Measurements from ENCODE around the gene LGALS9.

- TF ChIP-seq CTCF (IDR thresholded peaks at IDR 0.05) (no peak), EZH2 (IDR thresholded peaks at IDR 0.05; ENCODE audit: borderline replicate concordance, insufficient read depth, low read depth, low read length, poor library complexity, severe bottlenecking) (no peak)
Measured at GRCh38 chr17:27664606-27664965, 33.6 kb downstream of the LGALS9 start.
